HG02642 (cell line): ENCODE measurements around the gene ROCK2.

Experiments
- ATAC-seq: cut with Tn5 transposase; IDR thresholded peaks from one replicate; pipeline ENCODE4 v1.9.1; 2021; ENCODE audit warnings: mild to moderate bottlenecking; ENCODE audit not compliant: unreplicated experiment, poor library complexity

The ROCK2 gene

DNA sequence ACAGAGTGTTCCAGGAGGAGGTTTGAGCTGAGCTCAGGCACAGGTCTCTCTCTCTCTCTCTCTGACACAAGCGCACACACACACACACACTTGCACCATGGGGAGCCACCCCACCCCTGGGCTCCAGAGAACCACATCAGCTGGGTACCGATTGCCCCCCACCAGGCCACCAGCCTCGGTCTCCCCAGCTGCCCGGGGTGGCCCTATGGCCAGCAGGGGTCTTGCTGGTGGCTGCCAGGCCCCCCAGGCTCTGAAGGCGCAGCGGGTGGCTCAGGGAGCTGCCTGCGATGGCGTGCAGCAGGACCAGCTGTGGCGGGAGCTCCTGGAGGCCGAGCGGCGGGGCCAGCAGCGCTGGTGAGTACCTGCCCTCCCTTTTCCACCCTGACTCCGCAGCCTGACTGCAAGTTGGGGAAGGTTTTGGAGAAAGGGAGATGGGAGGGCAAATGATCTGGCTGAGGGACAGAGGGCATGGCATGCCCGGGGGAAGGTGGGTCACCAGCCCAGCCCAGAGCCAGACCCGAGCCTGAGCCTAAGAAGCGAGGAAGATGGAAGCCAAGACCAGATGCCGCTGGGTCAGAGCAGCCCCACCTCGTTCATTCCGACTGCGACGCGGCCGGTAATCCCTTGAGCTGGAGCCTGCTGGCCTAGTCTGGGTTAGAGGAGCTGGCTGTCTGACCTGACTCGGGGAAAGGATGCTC is 211.0 kb downstream of the ROCK2 start:
- no peak for ATAC-seq

DNA sequence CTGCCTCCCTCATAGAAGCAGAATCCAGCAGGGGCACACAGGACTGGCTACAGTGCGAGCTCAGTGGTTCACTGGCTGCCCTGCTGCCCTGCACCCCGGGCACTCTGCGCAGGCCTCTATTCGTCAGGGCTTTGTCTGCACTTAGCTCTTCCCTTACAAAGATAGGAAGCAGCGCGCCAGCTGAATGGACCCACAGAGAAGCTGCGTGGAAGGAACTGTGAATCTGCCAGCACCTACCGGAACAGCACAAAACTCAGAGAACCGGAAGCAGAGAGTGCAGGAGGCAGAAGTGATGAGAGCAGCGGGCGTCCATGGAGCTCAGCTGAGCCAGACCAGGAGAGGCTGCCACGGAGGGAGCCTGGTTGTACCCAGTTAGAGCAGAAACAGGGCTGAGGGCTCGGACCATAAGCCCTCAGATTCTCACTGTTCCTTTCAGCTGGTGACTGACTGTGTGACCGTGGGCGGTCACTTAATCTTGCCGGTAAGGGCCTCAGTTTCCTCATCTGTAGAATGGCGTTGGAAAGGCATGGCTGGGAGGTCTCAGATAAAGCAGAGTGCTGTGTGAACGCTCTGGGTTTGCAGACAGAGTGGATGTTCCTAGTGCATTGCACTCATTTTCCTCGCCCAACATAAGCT is 212.3 kb downstream of the ROCK2 start:
- no peak for ATAC-seq

DNA sequence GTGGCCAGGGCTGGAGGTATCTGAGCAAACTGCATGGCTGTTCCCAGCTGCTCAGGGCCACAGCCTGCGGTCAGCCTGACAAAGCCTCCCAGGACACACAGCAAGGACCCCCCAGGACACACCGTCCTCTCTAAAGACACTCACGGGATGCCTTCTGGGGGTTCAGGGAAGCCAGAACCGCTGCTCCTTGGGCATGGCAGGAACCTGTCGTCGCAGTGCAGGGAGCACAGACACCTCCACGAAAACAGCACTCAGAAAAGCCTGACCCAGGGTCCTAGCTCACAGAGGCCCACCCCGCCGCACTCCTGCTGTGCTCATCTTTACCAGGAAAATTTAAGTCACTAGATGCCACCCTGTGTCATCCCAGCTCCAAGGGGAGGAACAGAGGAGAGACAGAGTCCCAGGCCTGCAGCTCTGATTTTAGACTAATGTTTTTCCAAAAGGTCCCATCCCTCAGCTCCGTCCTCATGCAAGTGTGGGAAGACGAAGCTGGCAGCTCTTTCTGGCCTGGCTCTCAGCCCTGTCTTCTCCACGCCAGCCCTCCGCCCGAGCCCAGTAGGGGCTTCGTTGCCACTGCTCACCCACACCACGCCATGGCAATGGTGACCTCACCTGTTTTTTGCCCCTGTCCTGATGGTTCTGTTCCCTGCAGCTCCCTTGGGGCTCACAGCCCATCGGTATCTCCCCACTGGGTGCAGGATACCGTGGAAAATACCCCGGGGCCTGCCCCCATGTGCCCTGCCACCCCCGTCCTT is 213.1 kb downstream of the ROCK2 start:
- ATAC-seq, result no peak
